WTC11 (cell line): Measurements from ENCODE around the gene TAF15. TPM values are rescaled to one million over a fixed set of nuclear protein-coding genes. Genes with fewer than 3 reads are reported as not detected.

ENCODE experiments used
- ATAC-seq: fragments of 200-7000 bp; cut with Tn5 transposase; 2 replicates; pipeline ENCODE4 v1.10.0; 2021; ENCODE audit warnings: mild to moderate bottlenecking, moderate library complexity
- CTCF ChIA-PET: fragments of 300-600 bp; sonication (Branson Sonifier 250); formaldehyde crosslinking; loops from one replicate; lab custom pipeline; 2021; ENCODE audit warnings: antibody characterized with exemption; lab: Charles Lee
- POLR2A ChIA-PET: fragments of 350-600 bp; sonication (Branson Sonifier 250); formaldehyde crosslinking; loops from one replicate; lab custom pipeline; 2021; ENCODE audit warnings: antibody characterized with exemption; lab: Charles Lee
- DNase-seq: peaks from one replicate; pipeline ENCODE4 v3.0.0; 2021; ENCODE audit warnings: low spot score
- H3K27ac Mint-ChIP-seq: 2 replicates; pipeline ENCODE4 v1.8.0; 2021; ENCODE audit warnings: mixed read lengths
- H3K27me3 Mint-ChIP-seq: 2 replicates; pipeline ENCODE4 v1.8.0; 2021; ENCODE audit warnings: low read depth, mild to moderate bottlenecking, moderate library complexity, mixed read lengths
- H3K36me3 Mint-ChIP-seq: 2 replicates; pipeline ENCODE4 v1.8.0; 2021; ENCODE audit warnings: mixed read lengths
- H3K4me1 Mint-ChIP-seq: 2 replicates; pipeline ENCODE4 v1.8.0; 2022; ENCODE audit warnings: mixed read lengths
- H3K4me3 Mint-ChIP-seq: 2 replicates; pipeline ENCODE4 v1.8.0; 2021; ENCODE audit warnings: mild to moderate bottlenecking, moderate library complexity, mixed read lengths
- H3K9me3 Mint-ChIP-seq: 2 replicates; pipeline ENCODE4 v1.8.0; 2021; ENCODE audit warnings: mixed read lengths
- AFF4 ChIP-seq: sonication (generic); formaldehyde crosslinking; IDR thresholded peaks from 2 replicates; pipeline ENCODE4 v1.8.1; 2023; ENCODE audit warnings: mild to moderate bottlenecking, missing genetic modification reagents, borderline replicate concordance
- AR ChIP-seq: fragments of 250-450 bp; sonication (Bioruptor Pico); IDR thresholded peaks from 2 replicates; pipeline ENCODE4 v1.9.0; 2021; ENCODE audit warnings: mild to moderate bottlenecking
- CBFB ChIP-seq: sonication (generic); formaldehyde crosslinking; IDR thresholded peaks from 2 replicates; pipeline ENCODE4 v1.8.1; 2022; ENCODE audit warnings: mild to moderate bottlenecking, low read depth, missing genetic modification reagents
- CREM ChIP-seq: sonication (generic); formaldehyde crosslinking; IDR thresholded peaks from 2 replicates; pipeline ENCODE4 v1.8.1; 2022; ENCODE audit warnings: mild to moderate bottlenecking, missing genetic modification reagents, moderate library complexity
- E2F1 ChIP-seq: sonication (generic); formaldehyde crosslinking; IDR thresholded peaks from 2 replicates; pipeline ENCODE4 v1.8.0; 2022; ENCODE audit warnings: mild to moderate bottlenecking, missing genetic modification reagents
- ESRRA ChIP-seq: sonication (generic); formaldehyde crosslinking; IDR thresholded peaks from 2 replicates; pipeline ENCODE4 v1.8.1; 2022; ENCODE audit warnings: mild to moderate bottlenecking, missing genetic modification reagents, borderline replicate concordance
- GTF2I ChIP-seq: fragments of 250-450 bp; sonication (Bioruptor Pico); conservative IDR thresholded peaks from 2 replicates; pipeline ENCODE4 v1.4.0; 2021; ENCODE audit warnings: mild to moderate bottlenecking
- MAX ChIP-seq: sonication (generic); formaldehyde crosslinking; IDR thresholded peaks from 2 replicates; pipeline ENCODE4 v1.8.0; 2022; ENCODE audit warnings: mild to moderate bottlenecking, missing genetic modification reagents
- NFYB ChIP-seq: sonication (generic); formaldehyde crosslinking; conservative IDR thresholded peaks from 2 replicates; pipeline ENCODE4 v1.8.0; 2022; ENCODE audit warnings: low read depth, missing genetic modification reagents
- RELA ChIP-seq: sonication (generic); formaldehyde crosslinking; IDR thresholded peaks from 2 replicates; pipeline ENCODE4 v1.8.1; 2022; ENCODE audit warnings: missing genetic modification reagents, mild to moderate bottlenecking, borderline replicate concordance
- TCF7 ChIP-seq: sonication (generic); formaldehyde crosslinking; IDR thresholded peaks from 2 replicates; pipeline ENCODE4 v1.8.0; 2022; ENCODE audit warnings: mild to moderate bottlenecking, low read depth, missing genetic modification reagents, moderate library complexity
- TEAD1 ChIP-seq: sonication (generic); formaldehyde crosslinking; IDR thresholded peaks from 2 replicates; pipeline ENCODE4 v1.8.0; 2022; ENCODE audit warnings: mild to moderate bottlenecking, missing genetic modification reagents
- ZNF138 ChIP-seq: sonication (generic); formaldehyde crosslinking; conservative IDR thresholded peaks from 2 replicates; pipeline ENCODE4 v1.8.1; 2022; ENCODE audit warnings: mild to moderate bottlenecking, moderate library complexity, missing genetic modification reagents
- ZNF263 ChIP-seq: sonication (generic); formaldehyde crosslinking; IDR thresholded peaks from 2 replicates; pipeline ENCODE4 v1.8.1; 2022; ENCODE audit warnings: low read depth, mild to moderate bottlenecking, moderate library complexity, missing genetic modification reagents
- ZNF396 ChIP-seq: fragments of 250-450 bp; sonication (Bioruptor Pico); IDR thresholded peaks from 2 replicates; pipeline ENCODE4 v1.8.0; 2021; ENCODE audit warnings: mild to moderate bottlenecking, moderate library complexity, borderline replicate concordance
- ZNF416 ChIP-seq: fragments of 250-450 bp; sonication (Bioruptor Pico); IDR thresholded peaks from 2 replicates; pipeline ENCODE4 v1.9.0; 2021; ENCODE audit warnings: mild to moderate bottlenecking, inconsistent platforms
- ZNF532 ChIP-seq: fragments of 250-450 bp; sonication (Bioruptor Pico); IDR thresholded peaks from 2 replicates; pipeline ENCODE4 v1.9.0; 2021; ENCODE audit warnings: mild to moderate bottlenecking, borderline replicate concordance
- ZSCAN18 ChIP-seq: fragments of 250-450 bp; sonication (Bioruptor Pico); IDR thresholded peaks from 2 replicates; pipeline ENCODE4 v2.1.2; 2022; ENCODE audit warnings: mild to moderate bottlenecking, moderate library complexity
- total RNA-seq: library from RNA; stranded (reverse); gene quantifications from 3 replicates; pipeline ENCODE4 v1.2.3, GENCODE V29; 2021

TAF15 gene
- total RNA-seq, 1 experiment from 2014 or later = 273 TPM

GRCh38 chr17:35870906-35871819, 61.9 kb downstream of the TAF15 start (continued):
- no peak for TF ChIP-seq GTF2I (CRISPR knock-in tag)

- Mint-ChIP-seq H3K27me3 (no peaks in the 10 kb centered on the region), H3K27ac (no peak overlapping the region), H3K36me3 (no peaks in the 10 kb centered on the region), H3K9me3 (no peaks in the 10 kb centered on the region), H3K4me3 (no peak overlapping the region), H3K4me1 (peaks cover 15% of the 10 kb centered on the region)
- ATAC-seq (no peak), DNase-seq (no peak)
- POLR2A ChIA-PET = interaction anchor here (0.6 to 0.7 kb wide), 2 partner anchors 12 to 257 kb away, joined by 4 to 9 read pairs; no protein-coding TSS in a partner anchor
- CTCF ChIA-PET = interaction anchor here (1.1 to 1.6 kb wide), 7 partner anchors 17 to 276 kb away, joined by 3 to 18 read pairs (median 5); partner anchors contain the start of gene RASL10B
- no peak for TF ChIP-seq E2F1 (CRISPR knock-in tag)
- TF ChIP-seq CREM (CRISPR knock-in tag) = no peak
- TF ChIP-seq ZNF263 (CRISPR knock-in tag) = no peak
- TF ChIP-seq TEAD1 = no peak
- no peak for TF ChIP-seq AR (CRISPR knock-in tag)
- no peak for TF ChIP-seq ZNF532 (CRISPR knock-in tag)
- TF ChIP-seq TCF7 (CRISPR knock-in tag) = no peak
- no peak for TF ChIP-seq RELA (CRISPR knock-in tag)
- no peak for TF ChIP-seq ZNF396 (CRISPR knock-in tag)
- TF ChIP-seq AFF4 (CRISPR knock-in tag) = no peak
- TF ChIP-seq ZNF416 (CRISPR knock-in tag) = no peak
- TF ChIP-seq NFYB (CRISPR knock-in tag) = no peak
- TF ChIP-seq ESRRA (CRISPR knock-in tag) = no peak
- TF ChIP-seq MAX (CRISPR knock-in tag) = no peak
- TF ChIP-seq ZSCAN18 = no peak
- TF ChIP-seq ZNF138 (CRISPR knock-in tag) = no peak
- no peak for TF ChIP-seq CBFB (CRISPR knock-in tag)
Observed at GRCh38 chr17:35872196-35872980, 63.1 kb downstream of the TAF15 start.
